Vagina (tissue), 2 donors: ENCODE results near the gene MTNR1A. TPM values are rescaled to one million over a fixed set of nuclear protein-coding genes. Genes with fewer than 3 reads are reported as not detected.
"Not testable (repeated sequence)": the region's sequence is repeated elsewhere in the genome, so short reads cannot be mapped to it uniquely, and the experiment has no call there.

Experiments used
- DNase-seq, 2 donors: peaks; one replicate each; pipeline ENCODE4 v3.0.0-alpha.2; 2017; ENCODE audit errors: extremely low spot score in 2 of 2
- H3K27ac ChIP-seq: fragments of 200-600 bp; sonication (generic); one replicate; pipeline ENCODE4 v1.5.1; 2019
- H3K27me3 ChIP-seq: fragments of 200-600 bp; sonication (generic); one replicate; pipeline ENCODE4 v1.5.1; 2019
- H3K36me3 ChIP-seq, 2 donors: fragments of 200-600 bp; sonication (generic); one replicate each; pipeline ENCODE4 v1.5.1; 2017 to 2019
- H3K4me1 ChIP-seq: fragments of 200-600 bp; sonication (generic); one replicate; pipeline ENCODE4 v1.5.1; 2019
- H3K4me3 ChIP-seq, 2 donors: fragments of 200-600 bp; sonication (generic); 1 replicate in 1 of 2; 2 replicates in 1 of 2; pipeline ENCODE4 v1.5.1; 2016 to 2019
- H3K9me3 ChIP-seq: fragments of 200-600 bp; sonication (generic); one replicate; pipeline ENCODE4 v1.5.1; 2019
- CTCF ChIP-seq, 3 experiments: fragments of 450-650 bp in 2 of 3; fragments of 200-600 bp in 1 of 3; sonication (generic) in 1 of 3; IDR thresholded peaks; one replicate each; pipeline ENCODE4 v1.5.1; 2017 to 2019; ENCODE audit warnings: antibody characterized with exemption in 3 of 3, mild to moderate bottlenecking in 2 of 3, moderate library complexity in 2 of 3
- POLR2A ChIP-seq, 2 donors: fragments of 450-650 bp; IDR thresholded peaks; one replicate each; pipeline ENCODE4 v1.6.1; 2017; ENCODE audit warnings: antibody characterized with exemption in 2 of 2, mild to moderate bottlenecking in 2 of 2, moderate library complexity in 2 of 2
- POLR2AphosphoS5 ChIP-seq, 2 donors: sonication (generic); formaldehyde crosslinking; IDR thresholded peaks; one replicate each; pipeline ENCODE4 v1.9.0; 2017; ENCODE audit warnings: antibody characterized with exemption in 2 of 2, mild to moderate bottlenecking in 2 of 2, low read depth in 1 of 2; ENCODE audit not compliant: insufficient read depth in 1 of 2
- intact Hi-C: fragments of 100-400 bp; cut with DNase I; formaldehyde crosslinking; loops from one replicate; pipeline ENCODE4 v1.15.1; 2023
- total RNA-seq: library from RNA; depleted of rRNA; stranded (reverse); fragments of >200 nt; gene quantifications from one replicate; pipeline ENCODE4 v1.2.3, GENCODE V29; 2016

The MTNR1A gene
- total RNA-seq, 1 donor from 2014 or later = not detected

- no peak for TF ChIP-seq POLR2AphosphoS5 (IDR thresholded peaks at IDR 0.05; ENCODE audit: insufficient read depth in 1 of 2, low read depth in 1 of 2)
- no peak for TF ChIP-seq POLR2A (IDR thresholded peaks at IDR 0.05)
- no peak for TF ChIP-seq CTCF (IDR thresholded peaks at IDR 0.05)
- Histone ChIP-seq H3K4me1 (no peaks in the 10 kb centered on the region), H3K27ac (no peak overlapping the region), H3K36me3 (no peaks in the 10 kb centered on the region), H3K9me3 (no peaks in the 10 kb centered on the region), H3K4me3 (no peak overlapping the region), H3K27me3 (no peaks in the 10 kb centered on the region)
- intact Hi-C loops = no loop called here
- DNase-seq = no peak
Observed at GRCh38 chr4:186516287-186516686, 39.1 kb downstream of the MTNR1A start.

GRCh38 chr4:186514271-186514950, 41.0 kb downstream of the MTNR1A start:
- no peak for DNase-seq
- Histone ChIP-seq H3K36me3 (no peaks in the 10 kb centered on the region), H3K9me3 (no peaks in the 10 kb centered on the region), H3K27me3 (no peaks in the 10 kb centered on the region), H3K4me3 (no peak overlapping the region), H3K27ac (no peak overlapping the region), H3K4me1 (no peaks in the 10 kb centered on the region)
- TF ChIP-seq POLR2AphosphoS5 (IDR thresholded peaks at IDR 0.05; ENCODE audit: insufficient read depth in 1 of 2, low read depth in 1 of 2) (no peak), CTCF (IDR thresholded peaks at IDR 0.05) (no peak), POLR2A (IDR thresholded peaks at IDR 0.05) (no peak)
- intact Hi-C loops = no loop called here

- H3K9me3 ChIP-seq, H3K36me3 ChIP-seq, DNase-seq, H3K27ac ChIP-seq, H3K27me3 ChIP-seq, H3K4me1 ChIP-seq, intact Hi-C loops, H3K4me3 ChIP-seq: not testable (repeated sequence)
Observed at GRCh38 chr4:186504771-186505170, 50.6 kb downstream of the MTNR1A start.

GRCh38 chr4:186502231-186502630, 53.1 kb downstream of the MTNR1A start:
- no peaks in the 10 kb centered on the region for H3K27me3 ChIP-seq
- H3K27ac ChIP-seq = no peak overlapping the region
- H3K9me3 ChIP-seq = no peaks in the 10 kb centered on the region
- TF ChIP-seq POLR2AphosphoS5 (IDR thresholded peaks at IDR 0.05; ENCODE audit: insufficient read depth in 1 of 2, low read depth in 1 of 2) (no peak), CTCF (IDR thresholded peaks at IDR 0.05) (no peak), POLR2A (IDR thresholded peaks at IDR 0.05) (no peak)
- H3K36me3 ChIP-seq = no peaks in the 10 kb centered on the region
- DNase-seq = no peak
- no peak overlapping the region for H3K4me3 ChIP-seq
- intact Hi-C loops = no loop called here
- H3K4me1 ChIP-seq = no peaks in the 10 kb centered on the region

- Histone ChIP-seq H3K27ac (no peak overlapping the region), H3K9me3 (no peaks in the 10 kb centered on the region), H3K27me3 (no peaks in the 10 kb centered on the region), H3K36me3 (no peaks in the 10 kb centered on the region), H3K4me1 (no peaks in the 10 kb centered on the region), H3K4me3 (no peak overlapping the region)
- no peak for DNase-seq
- intact Hi-C loops = no loop called here
- TF ChIP-seq POLR2AphosphoS5 (IDR thresholded peaks at IDR 0.05; ENCODE audit: insufficient read depth in 1 of 2, low read depth in 1 of 2) (no peak), POLR2A (IDR thresholded peaks at IDR 0.05) (no peak), CTCF (IDR thresholded peaks at IDR 0.05) (no peak)
Observed at GRCh38 chr4:186501554-186501953, 53.8 kb downstream of the MTNR1A start.
